HG03196 (cell line): Measurements from ENCODE around the gene BMP7.
"Not testable (repeated sequence)": the region's sequence is repeated elsewhere in the genome, so short reads cannot be mapped to it uniquely, and the experiment has no call there.

Experiments used
- ATAC-seq: cut with Tn5 transposase; IDR thresholded peaks from one replicate; pipeline ENCODE4 v1.9.1; 2021; ENCODE audit not compliant: unreplicated experiment

BMP7 gene

GRCh38 chr20:57197352-57198131 is 68.9 kb downstream of the BMP7 start:
- ATAC-seq, result no peak

- ATAC-seq, result no peak
Measured at GRCh38 chr20:57195469-57196100, 70.9 kb downstream of the BMP7 start.

GRCh38 chr20:57195023-57195422 is 71.4 kb downstream of the BMP7 start:
- no peak for ATAC-seq

- ATAC-seq, result no peak
Measured at GRCh38 chr20:57194154-57194553, 72.3 kb downstream of the BMP7 start.

GRCh38 chr20:57193094-57193493 is 73.3 kb downstream of the BMP7 start:
- ATAC-seq, result no peak

- ATAC-seq, result no peak
Measured at GRCh38 chr20:57192311-57192710, 74.1 kb downstream of the BMP7 start.

GRCh38 chr20:57191265-57191638 is 75.2 kb downstream of the BMP7 start:
- not testable (repeated sequence) for ATAC-seq

GRCh38 chr20:57190536-57191264 is 75.7 kb downstream of the BMP7 start:
- no peak for ATAC-seq

GRCh38 chr20:57189713-57190112 is 76.7 kb downstream of the BMP7 start:
- no peak for ATAC-seq

- no peak for ATAC-seq
Measured at GRCh38 chr20:57188576-57189079, 77.8 kb downstream of the BMP7 start.

- ATAC-seq, result no peak
Measured at GRCh38 chr20:57188056-57188455, 78.4 kb downstream of the BMP7 start.

- ATAC-seq, result no peak
Measured at GRCh38 chr20:57187068-57187634, 79.3 kb downstream of the BMP7 start.

GRCh38 chr20:57186192-57186591 is 80.2 kb downstream of the BMP7 start:
- ATAC-seq, result no peak

GRCh38 chr20:57185188-57185743 is 81.2 kb downstream of the BMP7 start:
- no peak for ATAC-seq

GRCh38 chr20:57183457-57184009 is 82.9 kb downstream of the BMP7 start:
- no peak for ATAC-seq

GRCh38 chr20:57181639-57182038 is 84.8 kb downstream of the BMP7 start:
- no peak for ATAC-seq

- ATAC-seq, result no peak
Measured at GRCh38 chr20:57180954-57181353, 85.5 kb downstream of the BMP7 start.

- ATAC-seq, result no peak
Measured at GRCh38 chr20:57180387-57180786, 86.1 kb downstream of the BMP7 start.

GRCh38 chr20:57179265-57179664 is 87.2 kb downstream of the BMP7 start:
- ATAC-seq, result no peak

GRCh38 chr20:57178582-57179111 is 87.8 kb downstream of the BMP7 start:
- ATAC-seq, result no peak
